Left lobe of liver (tissue), 2 donors: ENCODE data around the gene GRIK1. TPM values are rescaled to one million over a fixed set of nuclear protein-coding genes. Genes with fewer than 3 reads are reported as not detected.

Experiments used
- ATAC-seq: fragments of 200-7000 bp; cut with Tn5 transposase; one replicate; pipeline ENCODE4 v1.9.1; 2020; ENCODE audit warnings: mild to moderate bottlenecking, moderate library complexity
- DNase-seq: peaks from one replicate; pipeline ENCODE4 v3.0.0-alpha.2; 2020; ENCODE audit warnings: low spot score
- total RNA-seq: library from RNA; stranded (reverse); gene quantifications from one replicate; pipeline ENCODE4 v1.2.1, GENCODE V29; 2021
- donor health status: DM: no; HTN: no; CAD: no; lungs with moderate emphysema.
- donor health status: DM: no; HTN: yes; CAD: no.

Gene GRIK1
- total RNA-seq, 1 donor from 2014 or later, result 0.18 TPM

DNA sequence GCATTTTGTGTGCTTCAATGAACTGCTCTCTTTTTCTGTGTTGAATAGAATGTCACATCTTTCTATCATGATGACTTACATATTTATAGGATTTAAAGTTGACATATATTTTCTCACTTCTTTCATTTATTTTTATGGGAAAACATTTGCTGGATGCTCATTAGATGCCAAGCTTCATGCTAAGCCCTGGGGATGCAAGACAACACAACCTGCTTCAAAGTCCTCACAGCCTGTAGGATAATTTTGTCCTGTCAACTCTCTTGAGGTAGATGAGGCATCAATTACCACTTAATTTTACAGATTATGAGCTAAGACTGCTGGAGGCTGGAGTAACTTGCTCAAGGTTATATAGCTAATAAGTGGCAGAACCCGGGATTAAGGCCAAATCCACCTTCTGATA, 264.3 kb downstream of the GRIK1 start:
- no peak for DNase-seq
- ATAC-seq, result no peak

DNA sequence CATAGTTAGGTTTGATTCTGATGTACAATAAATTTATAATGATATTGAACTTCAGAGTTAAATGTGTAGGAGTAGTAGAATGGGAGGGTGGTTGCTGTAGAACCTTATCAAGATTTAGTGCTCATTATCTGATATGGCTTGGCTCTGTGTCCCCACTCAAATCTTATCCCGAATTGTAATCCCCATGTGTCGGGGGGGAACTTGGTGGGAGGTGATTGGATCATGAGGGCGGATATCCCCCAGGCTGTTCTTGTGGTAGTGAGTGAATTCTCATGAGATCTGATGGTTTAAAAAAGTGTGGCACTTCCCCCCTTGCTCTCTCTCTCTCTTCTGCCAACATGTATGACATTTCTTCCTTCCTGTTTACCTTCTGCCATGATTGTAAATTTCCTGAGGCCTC, 265.5 kb downstream of the GRIK1 start:
- ATAC-seq (no peak), DNase-seq (no peak)

DNA sequence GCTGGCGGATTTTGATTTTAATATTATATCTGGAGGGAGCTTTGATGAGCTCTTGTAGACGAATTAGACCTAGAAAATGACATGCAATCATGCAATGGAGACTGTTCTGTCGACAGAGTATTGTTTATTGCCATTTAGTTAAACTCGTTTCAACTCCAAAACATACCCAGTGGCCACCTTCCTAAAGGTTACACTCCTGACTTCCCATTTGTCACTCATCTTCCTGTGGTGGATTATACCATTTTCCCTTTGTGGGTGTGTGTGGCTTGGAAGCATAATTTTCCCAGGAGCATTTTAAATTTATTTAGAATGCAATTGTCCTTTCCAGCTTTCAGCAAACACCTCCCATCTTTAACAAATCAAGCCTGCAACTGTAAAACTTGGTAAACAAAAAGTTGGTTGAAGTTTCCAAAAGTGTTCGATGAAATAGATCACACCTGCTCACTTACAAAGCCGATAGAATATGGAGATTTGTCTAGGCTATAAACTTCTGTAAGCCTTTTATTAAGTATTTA, 266.6 kb downstream of the GRIK1 start:
- ATAC-seq (no peak), DNase-seq (no peak)

DNA sequence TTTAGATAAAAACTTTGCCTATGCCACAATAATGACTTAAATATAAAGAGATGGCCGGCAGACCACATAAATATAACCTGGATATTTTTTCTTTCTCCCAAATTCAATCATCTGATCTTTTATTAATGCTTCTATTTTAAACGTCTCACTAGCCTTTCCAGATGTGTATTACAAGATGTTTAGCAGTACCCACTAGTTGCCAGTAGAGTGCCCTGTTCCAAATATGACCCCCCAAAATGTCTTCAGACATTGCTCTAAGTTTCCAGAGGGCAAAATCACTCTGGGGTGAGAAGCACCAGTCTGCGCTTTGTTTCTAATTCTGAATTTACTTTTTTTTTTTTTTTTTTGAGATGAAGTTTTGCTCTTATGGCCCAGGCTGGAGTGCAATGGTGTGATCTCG, 268.1 kb downstream of the GRIK1 start:
- no peak for DNase-seq
- no peak for ATAC-seq

DNA sequence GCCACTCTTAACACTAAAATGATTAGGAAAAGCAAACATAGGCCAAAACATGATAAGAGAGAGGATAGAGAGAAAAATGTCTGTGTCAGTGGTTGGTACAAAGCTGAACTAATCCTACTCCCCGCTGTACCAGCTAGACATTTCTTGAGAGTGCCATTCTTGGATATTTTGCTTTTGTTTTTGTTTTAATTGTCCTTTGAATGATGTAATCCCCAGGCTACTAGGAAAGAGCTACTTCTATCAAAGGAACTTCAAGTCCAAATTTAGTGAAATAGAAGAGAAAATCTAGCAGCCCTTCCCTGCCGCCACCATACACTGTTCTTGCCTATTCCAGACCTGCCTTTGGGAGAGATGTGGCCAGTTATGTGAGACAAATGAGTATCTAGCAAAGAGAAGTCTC, 269.6 kb downstream of the GRIK1 start:
- no peak for DNase-seq
- ATAC-seq, result no peak

DNA sequence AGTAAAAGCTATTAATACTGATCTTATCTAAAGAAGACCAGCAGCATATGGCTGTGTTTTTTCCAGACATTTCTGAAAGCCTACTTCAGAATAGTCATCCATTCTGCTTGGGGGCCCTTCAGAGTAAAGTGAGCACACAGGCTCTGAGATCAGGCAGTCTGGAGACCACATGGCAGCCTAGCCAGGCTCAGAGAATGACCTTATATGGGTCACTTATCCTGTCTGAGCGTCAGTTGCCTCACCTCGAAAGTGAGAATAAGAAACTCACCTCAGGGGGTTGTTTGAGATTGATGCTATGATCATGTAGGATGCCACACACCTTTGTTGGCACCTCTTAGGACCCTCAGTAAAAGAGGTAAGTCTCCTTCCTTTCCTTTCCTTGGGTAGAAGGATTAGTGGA, 270.4 kb downstream of the GRIK1 start:
- DNase-seq, result no peak
- ATAC-seq, result no peak

DNA sequence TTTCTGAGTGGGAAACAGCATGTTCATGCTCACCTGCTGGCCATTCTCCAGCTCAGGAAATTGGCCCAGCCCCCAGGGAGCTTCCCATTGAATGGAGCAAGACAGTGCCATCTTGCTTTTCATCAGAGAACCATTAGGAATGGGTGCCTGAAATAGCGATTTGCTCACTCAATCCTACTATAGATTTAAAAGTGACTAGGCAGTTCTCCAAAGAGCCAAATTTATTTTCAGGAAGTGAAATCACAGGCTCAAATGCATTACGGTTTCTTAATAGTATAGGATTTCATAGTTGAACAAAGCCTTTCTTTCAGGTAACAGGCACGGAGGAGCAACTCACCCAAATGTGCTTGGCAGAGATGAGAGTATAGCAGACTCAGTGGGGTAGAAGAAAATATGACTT, 272.1 kb downstream of the GRIK1 start:
- ATAC-seq (no peak), DNase-seq (no peak)

DNA sequence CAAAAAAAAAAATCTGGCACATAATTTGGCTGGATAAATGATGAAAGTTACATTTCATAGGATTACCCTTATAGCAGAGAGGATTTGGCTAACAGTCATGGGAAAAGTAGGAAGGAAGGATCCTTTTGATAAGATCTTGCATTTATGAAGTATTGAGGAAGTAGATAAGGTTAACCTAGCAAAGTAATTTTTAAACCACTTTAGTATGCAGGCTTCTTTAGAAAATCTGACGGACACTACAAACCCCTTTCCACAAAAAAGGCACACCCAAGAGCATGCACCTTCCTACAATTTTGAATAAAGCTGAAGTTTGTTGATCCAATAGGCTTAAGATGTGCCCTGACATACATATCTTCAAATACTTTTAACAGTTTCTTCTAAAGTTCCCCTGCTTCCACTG, 275.2 kb downstream of the GRIK1 start:
- DNase-seq (no peak), ATAC-seq (no peak)

DNA sequence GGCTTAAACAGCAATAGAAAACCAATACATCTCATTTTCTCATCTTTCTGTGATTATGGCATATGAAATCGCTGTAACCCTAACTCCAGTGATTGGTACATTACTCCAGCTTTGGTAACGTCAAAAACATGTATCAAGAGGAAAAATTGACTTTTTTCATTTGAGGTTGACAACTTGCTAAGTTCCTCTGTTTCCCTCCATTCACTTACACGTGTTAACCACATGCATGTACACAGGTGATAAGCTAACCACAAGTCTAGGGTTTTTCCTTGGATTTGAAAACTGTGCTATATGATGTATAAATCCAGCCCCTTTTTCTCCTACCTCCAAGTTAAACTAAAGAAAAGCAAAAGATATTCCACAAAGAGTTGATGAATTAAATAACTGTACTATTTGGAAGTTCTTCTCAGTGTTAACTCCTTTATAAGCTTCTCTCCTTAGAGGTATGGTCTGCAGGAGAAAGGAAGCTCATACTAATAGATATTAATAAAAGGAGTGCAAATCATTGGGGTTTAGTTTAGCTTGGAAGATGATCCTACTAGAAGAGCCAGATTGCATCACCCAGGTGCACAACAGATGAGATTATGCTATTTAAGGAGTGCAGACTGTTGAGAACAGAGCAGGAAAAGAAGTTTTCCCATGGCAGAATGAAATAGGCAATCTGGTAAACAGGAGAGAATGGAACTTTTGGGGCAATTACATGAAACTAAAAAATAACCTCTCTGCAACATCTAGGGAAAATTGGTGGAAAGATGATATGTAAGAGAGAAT, 277.9 kb downstream of the GRIK1 start:
- DNase-seq (no peak), ATAC-seq (no peak)

DNA sequence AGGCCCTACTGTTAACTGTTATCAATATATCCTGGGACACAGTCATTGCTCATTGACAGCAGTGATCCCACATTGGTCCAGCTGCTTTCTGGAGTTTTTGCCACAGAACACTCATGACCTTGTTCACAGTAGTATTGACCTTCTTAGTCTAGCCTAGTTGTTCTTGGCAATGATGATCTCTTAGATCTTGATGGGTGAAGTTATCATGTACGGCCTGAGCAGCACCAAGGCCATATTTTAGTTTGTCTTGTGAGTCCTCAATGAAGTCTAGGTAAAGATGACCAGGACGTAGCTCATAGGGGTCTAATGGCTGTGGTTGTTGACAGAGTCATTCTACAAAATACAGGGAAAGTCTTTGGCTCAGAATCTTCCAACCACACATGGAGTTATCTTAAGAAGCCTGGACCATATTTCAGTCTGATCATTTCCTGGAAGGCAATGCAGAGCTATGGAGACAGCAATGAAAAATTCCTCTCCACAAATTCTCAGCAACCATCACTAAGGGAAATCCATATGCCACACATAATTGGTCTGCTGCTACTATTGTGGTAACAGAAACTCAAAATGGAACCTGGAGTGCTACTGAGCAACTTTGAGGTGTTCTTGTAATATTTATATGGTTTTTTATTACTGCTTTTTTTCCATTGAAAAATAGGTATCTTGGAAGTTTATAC, 279.6 kb downstream of the GRIK1 start:
- DNase-seq, result no peak
- no peak for ATAC-seq

DNA sequence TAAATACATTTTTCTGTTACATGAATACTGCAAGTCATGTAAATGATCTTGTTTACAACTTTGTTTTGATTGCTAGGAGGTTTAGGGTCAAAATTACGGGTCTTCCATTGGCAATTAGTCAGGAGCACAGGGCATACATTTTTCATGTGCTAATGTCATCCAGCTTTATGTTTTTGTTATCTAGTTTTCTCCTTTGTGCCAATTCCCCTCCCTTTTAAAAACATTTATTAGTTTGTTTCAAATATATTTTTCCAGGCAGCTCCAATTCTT, 280.9 kb downstream of the GRIK1 start:
- no peak for ATAC-seq

DNA sequence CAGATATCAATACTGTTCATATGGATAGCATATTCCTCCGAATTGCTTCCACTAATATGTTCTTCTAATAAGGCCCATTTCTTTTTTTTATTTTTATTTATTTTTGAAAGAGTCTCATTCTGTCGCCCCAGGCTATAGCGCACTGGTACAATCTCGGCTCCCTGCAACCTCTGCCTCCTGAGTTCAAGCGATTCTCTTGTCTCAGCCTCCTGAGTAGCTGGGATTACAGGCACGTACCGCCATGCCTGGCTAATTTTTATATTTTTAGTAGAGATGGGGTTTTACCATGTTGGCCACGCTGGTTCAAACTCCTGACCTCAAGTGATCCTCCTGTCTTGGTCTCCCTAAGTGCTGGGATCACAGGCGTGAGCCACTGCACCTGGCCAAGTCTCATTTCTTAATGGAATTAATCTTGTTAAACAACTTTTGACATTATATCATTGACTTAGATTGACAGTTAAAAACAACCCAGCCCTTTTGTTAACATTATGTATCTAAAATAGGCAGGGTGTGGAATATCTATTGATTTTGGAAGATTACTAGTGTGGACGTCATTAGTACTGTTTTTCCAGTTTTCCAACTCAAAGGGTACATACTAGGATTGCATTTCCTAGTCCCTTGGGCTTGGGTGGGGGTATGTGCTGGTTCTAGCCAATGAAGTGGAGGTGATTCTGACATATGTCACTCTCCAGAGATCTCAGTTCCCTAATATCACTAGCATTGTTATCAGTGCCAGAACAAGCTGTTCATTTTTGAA, 281.4 kb downstream of the GRIK1 start:
- no peak for ATAC-seq

More for the DNA sequence above, 280.9 kb downstream of the GRIK1 start:
- DNase-seq, result no peak

DNA sequence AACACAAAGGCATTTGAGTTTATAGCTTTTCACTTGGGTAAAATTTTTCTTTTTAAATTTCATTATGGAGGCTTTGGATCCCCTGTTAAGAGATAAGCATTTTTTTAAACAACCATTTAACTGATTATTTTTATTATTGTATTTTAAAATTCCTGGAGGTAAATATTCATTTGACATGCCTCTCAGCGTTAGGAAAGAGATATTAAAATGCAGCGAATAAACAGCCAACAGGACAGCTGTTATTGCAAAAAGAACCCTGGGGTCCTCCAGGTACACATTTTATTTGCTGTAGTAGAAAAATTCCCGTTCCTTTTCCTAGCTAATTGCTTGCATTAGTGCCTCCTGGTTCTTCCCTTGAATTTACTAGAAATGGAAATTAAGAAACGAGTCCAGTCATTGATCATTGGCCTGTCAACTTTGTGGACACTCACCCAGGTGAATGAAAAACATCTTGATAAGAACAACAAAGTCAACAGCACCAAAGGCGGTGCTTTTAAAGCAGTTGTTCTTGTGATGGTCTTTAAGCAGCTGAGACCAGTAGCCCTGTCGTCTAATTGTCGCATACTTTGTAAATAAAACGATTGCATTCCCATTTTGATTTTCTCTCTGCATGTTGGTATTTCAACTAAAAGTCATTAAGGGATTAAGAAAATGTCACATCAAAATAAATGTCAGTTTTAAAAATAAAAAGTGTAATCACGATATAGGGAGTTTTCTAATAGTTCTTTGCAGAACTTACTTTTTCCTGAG, 282.4 kb downstream of the GRIK1 start:
- ATAC-seq (no peak), DNase-seq (no peak)

More for the DNA sequence above, 281.4 kb downstream of the GRIK1 start:
- no peak for DNase-seq

DNA sequence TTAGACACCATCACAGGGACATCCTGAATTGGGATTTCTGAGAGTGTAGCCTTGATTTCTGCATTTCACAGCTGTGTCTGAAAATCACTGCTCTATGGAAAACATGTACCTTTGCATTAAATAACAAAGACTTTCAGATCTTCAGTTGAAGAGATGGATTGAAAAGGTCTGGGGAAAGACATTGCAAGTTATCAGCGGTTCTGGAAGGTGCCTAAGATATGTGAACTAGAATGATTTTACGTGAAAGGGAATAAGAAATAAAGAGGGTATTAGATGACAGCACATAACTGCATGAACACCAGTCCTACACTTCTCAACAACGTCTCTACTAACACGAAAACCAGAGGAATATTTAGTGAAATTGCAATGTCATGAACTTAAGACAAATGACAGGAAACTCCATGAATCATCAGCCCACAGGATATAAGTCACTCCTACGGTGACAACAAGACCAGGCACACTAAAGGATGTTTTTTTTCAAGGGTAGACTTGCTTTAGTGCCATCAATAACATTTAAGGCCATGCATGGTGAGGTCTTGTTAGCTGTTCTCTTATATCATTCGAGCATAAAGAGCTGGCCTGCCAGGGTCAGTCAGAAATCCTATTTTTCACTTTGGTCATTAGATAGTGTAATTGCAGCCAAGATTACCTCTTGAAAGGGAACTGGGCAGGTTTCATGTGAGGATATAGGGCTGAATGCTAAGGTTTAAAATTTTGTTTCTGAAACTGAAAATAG, 283.1 kb downstream of the GRIK1 start:
- DNase-seq, result no peak

DNA sequence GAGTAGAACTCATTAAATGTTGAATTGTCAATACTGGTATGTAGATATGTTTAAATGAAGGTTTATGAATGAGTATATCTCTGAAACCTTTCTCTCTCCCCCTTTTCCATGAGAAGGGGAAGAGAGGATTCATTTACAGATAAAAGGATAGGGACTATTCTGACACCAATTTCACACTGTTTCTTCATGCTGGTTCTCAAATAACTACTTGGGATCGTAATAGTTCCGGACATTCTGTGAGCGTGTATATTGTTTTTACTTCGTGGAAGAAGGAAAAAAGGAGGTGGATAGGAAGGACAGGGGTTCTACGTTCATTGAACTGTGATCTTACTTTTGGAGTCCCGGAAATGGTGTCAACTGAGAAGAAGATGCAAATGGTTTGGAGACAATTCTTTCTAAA, 284.2 kb downstream of the GRIK1 start:
- ATAC-seq, result no peak

More for the DNA sequence above, 283.1 kb downstream of the GRIK1 start:
- no peak for ATAC-seq

DNA sequence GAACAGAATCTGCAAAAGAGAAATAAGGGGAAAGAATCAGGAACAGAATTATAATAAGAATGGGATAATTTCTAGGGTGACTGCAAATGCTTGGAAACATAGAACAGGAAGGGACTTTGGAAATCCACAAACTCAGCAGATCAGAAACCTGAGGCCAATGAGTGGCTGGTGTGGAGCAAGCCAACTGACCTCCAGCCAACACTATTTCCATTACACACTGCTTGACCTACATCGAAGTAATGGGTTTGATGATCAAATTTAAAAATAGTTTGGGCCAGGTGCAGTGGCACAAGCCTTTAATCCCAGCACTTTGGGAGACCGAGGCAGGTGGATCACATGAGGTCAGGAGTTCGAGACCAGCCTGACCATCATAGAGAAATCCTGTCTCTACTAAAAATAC, 284.9 kb downstream of the GRIK1 start:
- no peak for DNase-seq
- no peak for ATAC-seq

More for the DNA sequence above, 284.2 kb downstream of the GRIK1 start:
- DNase-seq, result no peak

DNA sequence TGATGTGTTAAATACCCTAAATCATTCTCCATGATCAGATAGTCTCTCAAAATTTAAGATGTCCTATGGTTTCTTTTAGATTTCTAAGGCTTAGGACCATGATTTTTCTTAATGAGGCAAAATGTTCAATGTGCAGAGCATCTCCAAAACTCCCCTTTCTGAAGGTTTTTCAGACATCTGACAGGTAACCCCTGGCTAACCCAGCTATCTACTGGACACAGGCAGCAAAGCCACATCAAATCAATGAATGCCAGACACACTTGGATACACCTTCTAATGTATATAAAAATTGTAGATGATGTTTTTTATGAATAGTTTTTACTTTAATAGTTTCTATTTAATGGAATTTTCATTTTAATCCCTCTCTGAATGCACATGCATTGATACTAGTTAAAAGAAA, 285.6 kb downstream of the GRIK1 start:
- DNase-seq (no peak), ATAC-seq (no peak)

DNA sequence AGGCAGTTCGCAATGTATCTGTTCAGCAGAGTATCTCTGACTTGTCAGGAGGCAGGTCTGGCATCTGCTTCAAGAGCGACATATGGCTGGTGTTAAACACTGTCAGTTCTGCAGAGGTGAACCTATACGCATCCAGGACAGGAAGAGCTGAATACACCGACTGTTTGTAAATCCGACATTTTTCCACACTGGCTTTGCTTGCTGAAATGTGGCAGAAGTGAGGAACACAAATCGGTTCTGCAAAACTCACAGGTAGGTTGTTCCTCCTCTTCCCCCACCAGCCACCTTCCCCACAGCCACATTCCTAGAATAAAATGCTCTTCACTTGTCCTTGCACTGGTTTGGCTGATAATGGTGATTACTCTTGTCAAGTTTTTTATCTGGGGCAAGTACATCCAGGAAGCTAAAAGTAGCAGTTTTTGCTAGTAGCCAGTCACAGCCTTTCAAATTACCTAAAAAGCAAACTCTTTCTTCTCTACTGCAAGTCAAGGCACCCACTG, 289.2 kb downstream of the GRIK1 start:
- DNase-seq (no peak), ATAC-seq (no peak)

DNA sequence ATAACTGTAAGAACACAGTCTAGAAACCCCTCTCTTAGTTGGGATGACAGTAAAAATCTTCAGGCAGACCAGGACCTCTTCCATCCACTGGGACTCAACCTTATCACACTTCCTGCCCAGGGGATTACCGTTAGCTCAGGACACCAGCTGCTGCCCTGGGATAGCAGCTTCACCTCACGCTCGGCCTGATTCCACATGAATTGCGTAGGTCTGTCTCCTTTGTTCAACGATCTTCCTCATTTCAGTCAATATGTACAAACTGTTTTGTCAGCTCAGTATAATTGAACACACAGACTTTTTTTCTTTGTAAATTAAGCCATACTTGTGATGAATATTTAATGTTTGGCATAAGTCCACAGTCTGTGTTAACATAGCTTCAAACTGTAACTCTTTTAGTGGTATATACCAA, 290.4 kb downstream of the GRIK1 start:
- DNase-seq (no peak), ATAC-seq (no peak)

DNA sequence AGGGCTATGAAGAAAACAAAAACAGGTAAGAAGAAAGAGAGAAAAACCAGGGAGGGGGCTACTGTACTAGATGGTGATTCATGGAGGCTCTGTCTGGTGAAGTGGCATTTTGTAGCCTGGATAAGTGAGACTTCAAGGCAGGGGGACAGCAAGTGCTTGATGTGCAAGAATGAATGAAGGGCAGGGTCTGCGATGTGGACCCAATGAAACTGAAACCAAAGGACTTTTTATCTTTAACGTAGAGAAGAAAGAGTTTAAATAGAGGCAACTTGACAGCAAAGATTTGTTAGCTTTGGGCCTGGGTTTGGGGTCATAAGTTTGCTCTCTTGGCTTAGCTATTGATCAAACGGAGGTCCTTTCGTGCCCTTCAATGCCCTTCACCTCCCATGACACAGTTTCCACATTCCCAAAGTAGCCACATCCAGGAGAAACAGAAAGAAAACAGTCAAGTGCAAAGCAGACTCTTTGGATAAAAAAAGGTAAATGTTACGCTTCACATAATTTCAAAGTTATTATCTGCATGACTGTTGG, 291.0 kb downstream of the GRIK1 start:
- ATAC-seq, result no peak
- DNase-seq, result no peak
